Fibroblast of lung (primary cell): ENCODE data around the gene PET117. TPM values are rescaled to one million over a fixed set of nuclear protein-coding genes. Genes with fewer than 3 reads are reported as not detected.

ENCODE experiments used
- DNase-seq, 2 donors: peaks; one replicate each; pipeline versions ENCODE4 v3.0.0 to v3.0.0-alpha.2; 2010; ENCODE audit warnings: low read depth in 2 of 2
- H2AFZ ChIP-seq: 2 replicates; pipeline ENCODE4 v1.5.1; 2012; ENCODE audit warnings: low read length, control low read depth, inconsistent platforms
- H3K27ac ChIP-seq: 2 replicates; pipeline ENCODE4 v1.5.1; 2011; ENCODE audit warnings: low read length, control low read depth; ENCODE audit not compliant: insufficient read depth
- H3K27me3 ChIP-seq: 2 replicates; pipeline ENCODE4 v1.5.1; 2011; ENCODE audit warnings: mild to moderate bottlenecking, low read length; ENCODE audit not compliant: control insufficient read depth, insufficient read depth
- H3K36me3 ChIP-seq: 2 replicates; pipeline ENCODE4 v1.5.1; 2011; ENCODE audit warnings: low read length; ENCODE audit not compliant: control insufficient read depth, insufficient read depth
- H3K4me1 ChIP-seq: 2 replicates; pipeline ENCODE4 v1.5.1; 2011; ENCODE audit warnings: low read length; ENCODE audit not compliant: control insufficient read depth, insufficient read depth; ENCODE audit errors: extremely low read depth
- H3K4me2 ChIP-seq: 2 replicates; pipeline ENCODE4 v1.5.1; 2011; ENCODE audit warnings: low read length, control low read depth; ENCODE audit not compliant: insufficient read depth; ENCODE audit errors: extremely low read depth
- H3K4me3 ChIP-seq, 4 experiments: fragments of 200-600 bp in 1 of 4; sonication (generic) in 1 of 4; replicated peaks in 1 of 4; 2 replicates each; pipeline ENCODE4 v1.5.1; 2011 to 2016; ENCODE audit warnings: low read length in 4 of 4, low read depth in 3 of 4, mild to moderate bottlenecking in 3 of 4, control low read depth in 2 of 4, inconsistent platforms in 1 of 4, mixed read lengths in 1 of 4; ENCODE audit not compliant: insufficient read depth in 1 of 4; ENCODE audit errors: control extremely low read depth in 1 of 4
- H3K79me2 ChIP-seq: 2 replicates; pipeline ENCODE4 v1.5.1; 2012; ENCODE audit warnings: mild to moderate bottlenecking, low read length, inconsistent platforms; ENCODE audit not compliant: control insufficient read depth, insufficient read depth
- H3K9ac ChIP-seq: 2 replicates; pipeline ENCODE4 v1.5.1; 2011; ENCODE audit warnings: mild to moderate bottlenecking, low read length, control low read depth; ENCODE audit not compliant: insufficient read depth
- H3K9me3 ChIP-seq: 2 replicates; pipeline ENCODE4 v1.5.1; 2012; ENCODE audit warnings: low read depth, low read length; ENCODE audit not compliant: control insufficient read depth, insufficient read depth
- H4K20me1 ChIP-seq: 2 replicates; pipeline ENCODE4 v1.5.1; 2011; ENCODE audit warnings: low read length; ENCODE audit not compliant: control insufficient read depth, insufficient read depth; ENCODE audit errors: extremely low read depth
- EZH2 ChIP-seq: IDR thresholded peaks from 2 replicates; pipeline ENCODE4 v1.5.1; 2012; ENCODE audit warnings: low read length, control low read depth, mild to moderate bottlenecking; ENCODE audit errors: missing control alignments
- polyA plus RNA-seq, 2 donors: library from polyadenylated mRNA; depleted of rRNA in 1 of 2; stranded (reverse) in 1 of 2; unstranded in 1 of 2; fragments of >200 nt; gene quantifications; 2 replicates each; pipeline ENCODE4 v1.2.1, GENCODE V29; 2011 to 2012; ENCODE audit warnings: missing spikeins in 1 of 2
- total RNA-seq: library from RNA; depleted of rRNA; stranded (reverse); fragments of >200 nt; gene quantifications from 2 replicates; pipeline ENCODE4 v1.2.1, GENCODE V29; 2014
- TF ChIP-seq, protein P1 (sequence below), 2 donors: IDR thresholded peaks in 1 of 2; conservative IDR thresholded peaks in 1 of 2; 1 replicate in 1 of 2; 2 replicates in 1 of 2; pipeline ENCODE4 v1.5.1; 2011 to 2012; ENCODE audit warnings: low read length in 2 of 2, control low read depth in 1 of 2, inconsistent platforms in 1 of 2, low read depth in 1 of 2, mild to moderate bottlenecking in 1 of 2

Gene PET117
- total and polyA plus RNA-seq, 2 donors (not counting 1 experiment from before 2014, with no cell fraction given): 12.1 to 13.2 TPM

GRCh38 chr20:18154342-18154741 is 16.7 kb downstream of the PET117 start:
- H3K9ac ChIP-seq: no peak overlapping the region
- no peaks in the 10 kb centered on the region for H3K27me3 ChIP-seq
- TF ChIP-seq, protein P1, sequence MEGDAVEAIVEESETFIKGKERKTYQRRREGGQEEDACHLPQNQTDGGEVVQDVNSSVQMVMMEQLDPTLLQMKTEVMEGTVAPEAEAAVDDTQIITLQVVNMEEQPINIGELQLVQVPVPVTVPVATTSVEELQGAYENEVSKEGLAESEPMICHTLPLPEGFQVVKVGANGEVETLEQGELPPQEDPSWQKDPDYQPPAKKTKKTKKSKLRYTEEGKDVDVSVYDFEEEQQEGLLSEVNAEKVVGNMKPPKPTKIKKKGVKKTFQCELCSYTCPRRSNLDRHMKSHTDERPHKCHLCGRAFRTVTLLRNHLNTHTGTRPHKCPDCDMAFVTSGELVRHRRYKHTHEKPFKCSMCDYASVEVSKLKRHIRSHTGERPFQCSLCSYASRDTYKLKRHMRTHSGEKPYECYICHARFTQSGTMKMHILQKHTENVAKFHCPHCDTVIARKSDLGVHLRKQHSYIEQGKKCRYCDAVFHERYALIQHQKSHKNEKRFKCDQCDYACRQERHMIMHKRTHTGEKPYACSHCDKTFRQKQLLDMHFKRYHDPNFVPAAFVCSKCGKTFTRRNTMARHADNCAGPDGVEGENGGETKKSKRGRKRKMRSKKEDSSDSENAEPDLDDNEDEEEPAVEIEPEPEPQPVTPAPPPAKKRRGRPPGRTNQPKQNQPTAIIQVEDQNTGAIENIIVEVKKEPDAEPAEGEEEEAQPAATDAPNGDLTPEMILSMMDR (conservative IDR thresholded peaks at IDR 0.05 in 1 of 2, IDR thresholded peaks at IDR 0.05 in 1 of 2; ENCODE audit: low read depth in 1 of 2, low read length in 2 of 2): no peak
- no peak for TF ChIP-seq EZH2
- no peak for DNase-seq
- no peaks in the 10 kb centered on the region for H3K4me1 ChIP-seq
- H3K36me3 ChIP-seq: no peaks in the 10 kb centered on the region
- H3K4me2 ChIP-seq: no peak overlapping the region
- H3K9me3 ChIP-seq: no peaks in the 10 kb centered on the region
- H3K4me3 ChIP-seq: no peak overlapping the region
- no peaks in the 10 kb centered on the region for H3K79me2 ChIP-seq
- H2AFZ ChIP-seq: no peak overlapping the region
- no peak overlapping the region for H3K27ac ChIP-seq
- H4K20me1 ChIP-seq: no peaks in the 10 kb centered on the region

DNA sequence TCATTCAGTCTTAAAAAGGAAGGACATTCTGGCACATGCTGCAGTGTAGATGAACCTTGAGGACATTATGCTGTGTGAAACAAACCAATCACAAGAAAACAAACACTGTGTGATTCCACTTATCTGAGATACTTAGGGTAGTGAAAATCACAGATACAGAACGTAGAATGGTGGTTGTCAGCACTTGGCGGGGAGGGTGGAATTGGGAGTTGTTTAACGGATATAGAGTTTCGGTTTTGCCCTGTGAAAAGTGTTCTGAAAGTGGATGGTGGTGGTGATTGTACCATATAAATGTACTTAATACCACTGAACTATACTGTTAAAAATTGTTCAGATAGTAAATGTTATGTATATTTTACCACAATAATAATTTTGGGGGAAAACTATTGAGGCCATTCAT is 18.4 kb downstream of the PET117 start:
- no peak for DNase-seq
- Histone ChIP-seq H3K9ac (no peak overlapping the region), H3K4me1 (no peaks in the 10 kb centered on the region), H3K4me2 (no peak overlapping the region), H3K27me3 (no peaks in the 10 kb centered on the region), H3K36me3 (no peaks in the 10 kb centered on the region), H3K27ac (no peak overlapping the region), H4K20me1 (no peaks in the 10 kb centered on the region), H3K9me3 (no peaks in the 10 kb centered on the region), H2AFZ (no peak overlapping the region), H3K4me3 (no peak overlapping the region), H3K79me2 (no peaks in the 10 kb centered on the region)
- TF ChIP-seq EZH2: no peak
- TF ChIP-seq, protein P1 (conservative IDR thresholded peaks at IDR 0.05 in 1 of 2, IDR thresholded peaks at IDR 0.05 in 1 of 2; ENCODE audit: low read depth in 1 of 2, low read length in 2 of 2): no peak

- Histone ChIP-seq H3K27ac (no peak overlapping the region), H3K36me3 (no peaks in the 10 kb centered on the region)
These were observed 26.7 kb downstream of the PET117 start for GRCh38 chr20:18164356-18164755.

More at GRCh38 chr20:18164356-18164755, 26.7 kb downstream of the PET117 start:
- H3K27me3 ChIP-seq: no peaks in the 10 kb centered on the region
- H3K4me1 ChIP-seq: no peaks in the 10 kb centered on the region
- no peaks in the 10 kb centered on the region for H4K20me1 ChIP-seq
- no peak overlapping the region for H3K9ac ChIP-seq
- no peak overlapping the region for H2AFZ ChIP-seq
- DNase-seq: peak in 1 of 2 donors; percentile 50
- H3K4me2 ChIP-seq: no peak overlapping the region
- no peaks in the 10 kb centered on the region for H3K9me3 ChIP-seq
- TF ChIP-seq EZH2: no peak
- TF ChIP-seq, protein P1 (conservative IDR thresholded peaks at IDR 0.05 in 1 of 2, IDR thresholded peaks at IDR 0.05 in 1 of 2; ENCODE audit: low read depth in 1 of 2, low read length in 2 of 2): no peak
- no peak overlapping the region for H3K4me3 ChIP-seq
- no peaks in the 10 kb centered on the region for H3K79me2 ChIP-seq
